Measurements from ENCODE around the gene TBC1D9B.

TBC1D9B gene

GRCh38 chr5:179863449-179864085 is 44.1 kb downstream of the TBC1D9B start:
- TF ChIP-seq CTCF (IDR thresholded peaks at IDR 0.05; ENCODE audit: low read depth, low read length), result no peak
- DNase-seq (ENCODE audit: extremely low read depth, low read depth), result no peak

DNA sequence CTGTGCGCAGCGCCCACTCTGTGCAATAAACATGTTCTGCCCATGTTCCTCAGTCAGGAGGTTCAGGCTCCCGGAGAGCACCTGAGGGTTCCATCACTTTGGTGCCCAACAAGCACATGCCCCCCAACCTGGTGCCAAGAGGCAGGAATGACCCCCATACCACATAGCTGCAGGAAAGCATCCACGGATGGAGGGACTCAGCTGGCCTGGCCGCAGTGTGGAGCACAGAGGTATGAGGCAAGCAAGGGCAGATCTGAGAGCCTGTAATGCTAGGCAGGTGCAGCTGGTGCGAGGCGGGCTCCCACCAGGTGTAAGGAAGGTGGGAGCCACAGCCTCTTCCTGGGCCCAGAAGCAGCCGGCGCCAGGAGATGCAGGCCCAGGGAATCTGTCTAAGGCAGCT is 44.8 kb downstream of the TBC1D9B start:
- no peak for DNase-seq (ENCODE audit: extremely low read depth, low read depth)
- TF ChIP-seq CTCF (IDR thresholded peaks at IDR 0.05; ENCODE audit: low read depth, low read length), result no peak

GRCh38 chr5:179862296-179862695 is 45.4 kb downstream of the TBC1D9B start:
- no peak for DNase-seq (ENCODE audit: extremely low read depth, low read depth)
- TF ChIP-seq CTCF (IDR thresholded peaks at IDR 0.05; ENCODE audit: low read depth, low read length), result no peak

GRCh38 chr5:179860301-179860700 is 47.4 kb downstream of the TBC1D9B start:
- DNase-seq (ENCODE audit: extremely low read depth, low read depth), result no peak
- no peak for TF ChIP-seq CTCF (IDR thresholded peaks at IDR 0.05; ENCODE audit: low read depth, low read length)

GRCh38 chr5:179858586-179859427 is 48.9 kb downstream of the TBC1D9B start, which contains the start of gene MRNIP:
Gene MRNIP (minus strand): TSS chr5:179858817. CDS start chr5:179858796, 21 bp downstream.
- peak; percentile 76 for DNase-seq (ENCODE audit: extremely low read depth, low read depth)
- TF ChIP-seq CTCF (IDR thresholded peaks at IDR 0.05; ENCODE audit: low read depth, low read length), result peak; percentile 8

DNA sequence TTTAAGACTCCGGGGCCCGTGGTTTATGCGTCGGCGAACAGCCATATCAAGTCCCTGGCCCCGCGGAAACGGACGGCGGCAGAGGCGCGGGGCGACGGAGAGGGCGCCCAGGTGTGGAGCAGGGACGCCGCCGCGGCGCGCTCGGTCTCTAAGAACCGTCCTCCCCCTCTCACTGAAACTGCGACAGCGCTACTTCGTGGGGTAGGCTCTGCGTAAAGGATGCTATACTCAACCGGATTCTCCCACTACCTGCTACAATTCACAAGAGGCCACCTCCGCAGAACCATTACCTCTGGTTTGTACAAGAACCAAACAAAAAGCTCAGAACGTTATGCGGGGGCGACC is 49.5 kb downstream of the TBC1D9B start:
- TF ChIP-seq CTCF (IDR thresholded peaks at IDR 0.05; ENCODE audit: low read depth, low read length), result no peak
- no peak for DNase-seq (ENCODE audit: extremely low read depth, low read depth)

DNA sequence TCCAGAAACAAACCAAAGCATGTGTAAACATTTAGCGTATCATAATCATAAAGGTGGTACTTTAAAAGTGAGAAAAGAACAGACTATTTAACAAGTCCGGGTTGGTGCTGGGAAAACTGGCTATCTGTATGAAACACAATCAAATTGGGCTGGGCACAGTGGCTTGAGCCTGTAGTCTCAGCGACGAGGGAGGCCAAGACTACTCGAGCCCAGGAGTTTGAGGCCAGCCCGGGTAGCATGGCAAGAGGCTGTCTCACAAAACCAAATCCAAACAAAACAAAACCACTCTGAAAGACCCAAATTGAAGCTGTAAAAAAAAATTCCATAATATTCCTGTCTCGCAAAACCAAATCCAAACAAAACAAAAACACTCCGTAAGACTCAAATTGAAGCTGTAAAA is 53.3 kb downstream of the TBC1D9B start:
- no peak for TF ChIP-seq CTCF (IDR thresholded peaks at IDR 0.05; ENCODE audit: low read depth, low read length)
- no peak for DNase-seq (ENCODE audit: extremely low read depth, low read depth)

All from AG09319 (cell line).